Spinal cord (tissue), 10 donors: Measurements from ENCODE around the gene MDP1. TPM values are rescaled to one million over a fixed set of nuclear protein-coding genes. Genes with fewer than 3 reads are reported as not detected.

ENCODE experiments used
- DNase-seq, 6 donors: peaks; one replicate each; pipeline versions ENCODE4 v3.0.0 to v3.0.0-alpha.2; 2013 to 2015; ENCODE audit warnings: low spot score in 6 of 6, low read depth in 4 of 6
- H3K27ac ChIP-seq: one replicate; pipeline ENCODE4 v1.5.1; 2013; ENCODE audit warnings: low read depth, low read length, control low read depth
- H3K27me3 ChIP-seq: one replicate; pipeline ENCODE4 v1.6.1; 2013; ENCODE audit warnings: low read length; ENCODE audit not compliant: control insufficient read depth, insufficient read depth
- H3K36me3 ChIP-seq: one replicate; pipeline ENCODE4 v1.6.1; 2013; ENCODE audit warnings: low read length; ENCODE audit not compliant: control insufficient read depth, insufficient read depth
- H3K4me1 ChIP-seq: one replicate; pipeline ENCODE4 v1.6.1; 2013; ENCODE audit warnings: low read length; ENCODE audit not compliant: control insufficient read depth, insufficient read depth
- H3K4me3 ChIP-seq: one replicate; pipeline ENCODE4 v1.5.1; 2013; ENCODE audit warnings: low read depth, low read length, control low read depth
- H3K9me3 ChIP-seq: one replicate; pipeline ENCODE4 v1.6.1; 2013; ENCODE audit warnings: low read length; ENCODE audit not compliant: control insufficient read depth, insufficient read depth
- WGBS: methylation state at CpG from one replicate; pipeline ENCODE4 v1.1.5; 2013; ENCODE audit warnings: missing lambda C conversion rate; ENCODE audit not compliant: insufficient coverage; 5-methylcytosine and 5-hydroxymethylcytosine counted together
- polyA plus RNA-seq, 2 donors: library from polyadenylated mRNA; unstranded; fragments of 120-200 nt; gene quantifications; one replicate each; pipeline ENCODE4 v1.2.1, GENCODE V29; 2013; ENCODE audit not compliant: insufficient read length in 2 of 2
- total RNA-seq, 2 donors: library from RNA; depleted of rRNA in 1 of 2; stranded (reverse); fragments of 120-200 nt in 1 of 2; fragments of >200 nt in 1 of 2; gene quantifications; one replicate each; pipeline versions ENCODE4 v1.2.3 to v1.2.4, GENCODE V29; 2013 to 2014
- donor health status: healthy.

MDP1 gene
- total and polyA plus RNA-seq, 4 donors: 19.5 to 46.2 (median 21.7) TPM

GRCh38 chr14:24259282-24260025, 43.6 kb upstream of the MDP1 start:
- 91% methylated on average over 11 of the region's 16 CpGs for WGBS
- H3K27ac ChIP-seq: no peak overlapping the region
- DNase-seq: peak in 1 of 6 donors; percentile 55

GRCh38 chr14:24258548-24259265, 42.8 kb upstream of the MDP1 start:
- H3K36me3 ChIP-seq: peaks cover 70% of the 10 kb centered on the region
- H3K4me3 ChIP-seq: no peak overlapping the region
- no peaks in the 10 kb centered on the region for H3K4me1 ChIP-seq
- no peak overlapping the region for H3K27ac ChIP-seq
- DNase-seq: no peak
- H3K9me3 ChIP-seq: no peaks in the 10 kb centered on the region
- WGBS: 92% methylated on average over 18 of the region's 18 CpGs
- no peaks in the 10 kb centered on the region for H3K27me3 ChIP-seq

More at GRCh38 chr14:24259282-24260025, 43.6 kb upstream of the MDP1 start:
- Histone ChIP-seq H3K4me3 (no peak overlapping the region), H3K9me3 (no peaks in the 10 kb centered on the region), H3K4me1 (no peaks in the 10 kb centered on the region), H3K27me3 (no peaks in the 10 kb centered on the region), H3K36me3 (peaks cover 68% of the 10 kb centered on the region)

- Histone ChIP-seq H3K4me3 (no peak overlapping the region), H3K27ac (no peak overlapping the region), H3K36me3 (peaks cover 66% of the 10 kb centered on the region), H3K9me3 (no peaks in the 10 kb centered on the region), H3K27me3 (no peaks in the 10 kb centered on the region), H3K4me1 (no peaks in the 10 kb centered on the region)
- DNase-seq: no peak
- WGBS: 100% methylated on average over 1 of the region's 9 CpGs
Observed at GRCh38 chr14:24258119-24258518, 42.3 kb upstream of the MDP1 start.

- Histone ChIP-seq H3K27me3 (no peaks in the 10 kb centered on the region), H3K9me3 (no peaks in the 10 kb centered on the region), H3K27ac (no peak overlapping the region), H3K4me3 (no peak overlapping the region), H3K4me1 (no peaks in the 10 kb centered on the region), H3K36me3 (peaks cover 64% of the 10 kb centered on the region)
- 78% methylated on average over 4 of the region's 4 CpGs for WGBS
- no peak for DNase-seq
Observed at GRCh38 chr14:24256960-24257359, 41.1 kb upstream of the MDP1 start.

- Histone ChIP-seq H3K4me1 (no peaks in the 10 kb centered on the region), H3K9me3 (no peaks in the 10 kb centered on the region), H3K36me3 (peaks cover 59% of the 10 kb centered on the region), H3K4me3 (no peak overlapping the region), H3K27me3 (no peaks in the 10 kb centered on the region), H3K27ac (no peak overlapping the region)
- DNase-seq: no peak
- 84% methylated on average over 9 of the region's 12 CpGs for WGBS
Observed at GRCh38 chr14:24255931-24256711, 40.3 kb upstream of the MDP1 start.

- WGBS: 90% methylated on average over 6 of the region's 8 CpGs
- no peak overlapping the region for H3K27ac ChIP-seq
- no peak overlapping the region for H3K4me3 ChIP-seq
- no peak for DNase-seq
- no peaks in the 10 kb centered on the region for H3K4me1 ChIP-seq
- H3K9me3 ChIP-seq: no peaks in the 10 kb centered on the region
- no peaks in the 10 kb centered on the region for H3K27me3 ChIP-seq
- H3K36me3 ChIP-seq: peaks cover 54% of the 10 kb centered on the region
Observed at GRCh38 chr14:24255438-24255837, 39.6 kb upstream of the MDP1 start.

- Histone ChIP-seq H3K27ac (no peak overlapping the region), H3K4me3 (no peak overlapping the region), H3K27me3 (no peaks in the 10 kb centered on the region), H3K36me3 (peaks cover 48% of the 10 kb centered on the region), H3K4me1 (no peaks in the 10 kb centered on the region), H3K9me3 (no peaks in the 10 kb centered on the region)
- no peak for DNase-seq
- WGBS: 96% methylated on average over 14 of the region's 19 CpGs
Observed at GRCh38 chr14:24254630-24255392, 38.9 kb upstream of the MDP1 start.

- Histone ChIP-seq H3K36me3 (peaks cover 48% of the 10 kb centered on the region), H3K27me3 (no peaks in the 10 kb centered on the region), H3K9me3 (no peaks in the 10 kb centered on the region), H3K4me3 (no peak overlapping the region), H3K27ac (no peak overlapping the region), H3K4me1 (no peaks in the 10 kb centered on the region)
- WGBS: 64% methylated on average over 2 of the region's 7 CpGs
- DNase-seq: no peak
Observed at GRCh38 chr14:24253936-24254335, 38.1 kb upstream of the MDP1 start.
